GM12873 (cell line): ENCODE measurements around the gene LRRC72.

Source experiments
- CTCF ChIP-seq: IDR thresholded peaks from 2 replicates; pipeline ENCODE4 v1.5.1; 2012; ENCODE audit warnings: low read depth, mild to moderate bottlenecking, moderate library complexity, low read length, control low read depth; ENCODE audit not compliant: insufficient read depth; ENCODE audit errors: missing control alignments

The LRRC72 gene

GRCh38 chr7:16611711-16612110 is 85.1 kb downstream of the LRRC72 start:
- TF ChIP-seq CTCF = no peak

GRCh38 chr7:16615228-16615627 is 88.6 kb downstream of the LRRC72 start:
- no peak for TF ChIP-seq CTCF

- TF ChIP-seq CTCF = no peak
Measured at GRCh38 chr7:16616122-16616521, 89.5 kb downstream of the LRRC72 start.

- no peak for TF ChIP-seq CTCF
Measured at GRCh38 chr7:16616542-16616941, 89.9 kb downstream of the LRRC72 start.

GRCh38 chr7:16619979-16620408 is 93.4 kb downstream of the LRRC72 start:
- TF ChIP-seq CTCF = no peak

GRCh38 chr7:16626388-16626787 is 99.8 kb downstream of the LRRC72 start:
- no peak for TF ChIP-seq CTCF

GRCh38 chr7:16627236-16627635 is 100.6 kb downstream of the LRRC72 start:
- TF ChIP-seq CTCF = no peak
